HG02588 (cell line): ENCODE data around the gene FARSA.
"Not testable (repeated sequence)": the region's sequence is repeated elsewhere in the genome, so short reads cannot be mapped to it uniquely, and the experiment has no call there.

Source experiments
- ATAC-seq: cut with Tn5 transposase; IDR thresholded peaks from one replicate; pipeline ENCODE4 v1.9.1; 2021; ENCODE audit warnings: mild to moderate bottlenecking, moderate library complexity; ENCODE audit not compliant: unreplicated experiment

The FARSA gene

DNA sequence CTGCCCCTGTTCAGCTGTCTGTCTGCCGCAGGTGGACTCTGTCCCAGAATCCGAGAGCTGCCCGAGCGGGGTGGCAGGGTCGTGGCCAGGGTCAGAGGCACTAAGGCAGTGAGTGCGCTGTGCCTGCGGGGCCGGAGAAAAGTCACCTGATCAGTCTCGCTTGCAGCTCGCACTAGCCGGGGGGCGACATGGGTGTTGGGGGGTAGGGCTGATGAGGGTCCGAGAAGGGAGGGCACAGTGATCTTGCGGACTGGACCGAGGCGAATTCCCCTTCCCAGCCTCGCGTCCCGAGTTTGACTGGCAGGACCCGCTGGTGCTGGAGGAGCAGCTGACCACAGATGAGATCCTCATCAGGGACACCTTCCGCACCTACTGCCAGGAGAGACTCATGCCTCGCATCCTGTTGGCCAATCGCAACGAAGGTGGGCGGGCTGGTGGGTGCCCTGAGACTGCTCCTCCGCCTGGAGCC, 41.9 kb downstream of the FARSA start:
- ATAC-seq = no peak

DNA sequence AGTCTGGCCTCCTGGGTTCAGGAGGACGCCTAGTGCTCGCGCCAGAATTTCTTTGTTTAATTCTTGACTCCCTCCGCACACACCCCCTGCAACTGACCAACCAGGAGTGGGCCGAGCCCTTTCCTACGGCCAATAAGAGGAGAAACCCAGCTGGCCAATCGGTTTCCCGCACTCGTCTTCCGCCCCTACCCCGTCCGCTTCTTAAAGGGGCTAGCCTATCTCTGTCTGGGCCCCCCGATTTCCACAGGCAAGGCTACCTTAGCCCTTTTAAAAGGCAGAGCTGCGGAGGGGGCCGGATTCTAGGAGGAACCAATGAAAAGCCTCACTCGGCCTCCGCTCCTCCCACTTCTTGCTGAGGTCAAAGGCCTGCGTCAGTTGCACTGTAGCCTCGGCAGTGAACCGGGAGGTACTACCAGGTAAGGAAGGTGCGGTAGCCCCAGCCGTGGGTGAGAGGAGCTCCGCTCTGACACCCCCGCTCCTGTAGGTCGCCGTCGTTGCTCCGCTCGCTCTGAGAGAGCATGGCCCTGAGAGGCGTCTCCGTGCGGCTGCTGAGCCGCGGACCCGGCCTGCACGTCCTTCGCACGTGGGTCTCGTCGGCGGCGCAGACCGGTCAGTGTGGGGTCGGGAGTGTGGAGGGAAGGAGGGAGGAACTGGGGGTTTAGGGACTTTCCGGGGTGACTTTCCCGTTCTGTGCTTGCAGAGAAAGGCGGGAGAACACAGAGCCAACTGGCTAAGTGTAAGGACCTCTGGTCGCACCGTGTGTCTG, 42.5 kb downstream of the FARSA start, which contains the start of gene GCDH:
Gene GCDH (plus strand): TSS at position 374 of the 766 bp plus-strand sequence. CDS start 145 bp downstream, at position 519.
- peak; percentile 86 for ATAC-seq

DNA sequence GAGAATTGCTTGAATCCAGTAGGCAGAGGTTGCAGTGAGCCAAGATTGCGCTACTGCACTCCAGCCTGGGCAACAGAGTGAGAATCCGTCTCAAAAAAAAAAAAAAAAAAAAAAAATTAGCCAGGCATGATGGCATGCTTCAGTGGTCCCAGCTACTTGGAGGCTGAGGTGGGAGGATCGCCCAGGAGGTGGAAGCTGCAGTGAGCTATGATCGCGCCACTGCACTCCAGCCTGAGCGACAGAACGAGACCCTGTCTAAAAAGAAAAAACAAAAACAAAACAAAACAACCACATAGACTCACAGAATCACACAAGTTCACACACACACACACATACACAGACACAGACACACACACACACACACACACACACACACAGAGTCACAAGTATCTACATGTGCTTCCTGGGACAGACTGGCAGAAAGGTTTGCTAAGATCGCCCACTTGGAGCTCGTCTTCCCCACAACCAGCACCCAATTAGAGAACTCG, 43.2 kb downstream of the FARSA start:
- not testable (repeated sequence) for ATAC-seq

DNA sequence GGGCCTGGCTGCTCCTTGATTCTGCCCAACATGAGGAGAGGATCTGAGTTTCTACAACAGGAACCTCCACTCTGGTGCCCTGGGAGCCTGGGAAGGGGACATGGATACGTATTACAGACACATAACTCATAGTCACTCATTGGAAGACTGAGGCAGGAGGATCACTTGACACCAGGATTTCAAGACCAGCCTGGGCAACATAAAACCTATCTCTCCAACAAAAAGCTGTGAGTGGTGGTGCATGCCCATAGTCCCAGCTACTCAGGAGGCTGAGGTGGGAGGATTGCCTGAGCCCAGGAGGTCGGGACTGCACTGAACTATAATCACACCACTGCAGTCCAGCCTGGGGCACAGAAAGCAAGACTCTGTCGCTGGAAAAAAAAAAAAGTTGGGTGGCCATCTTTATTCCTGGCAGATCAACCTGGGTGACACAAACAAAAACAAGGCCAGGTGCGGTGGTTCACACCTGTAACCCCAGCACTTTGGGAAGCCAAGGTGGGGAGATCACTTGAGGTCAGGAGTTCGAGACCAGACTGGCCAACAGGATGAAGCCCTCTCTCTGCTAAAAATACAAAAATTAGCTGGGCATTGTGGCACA, 45.4 kb downstream of the FARSA start:
- no peak for ATAC-seq

DNA sequence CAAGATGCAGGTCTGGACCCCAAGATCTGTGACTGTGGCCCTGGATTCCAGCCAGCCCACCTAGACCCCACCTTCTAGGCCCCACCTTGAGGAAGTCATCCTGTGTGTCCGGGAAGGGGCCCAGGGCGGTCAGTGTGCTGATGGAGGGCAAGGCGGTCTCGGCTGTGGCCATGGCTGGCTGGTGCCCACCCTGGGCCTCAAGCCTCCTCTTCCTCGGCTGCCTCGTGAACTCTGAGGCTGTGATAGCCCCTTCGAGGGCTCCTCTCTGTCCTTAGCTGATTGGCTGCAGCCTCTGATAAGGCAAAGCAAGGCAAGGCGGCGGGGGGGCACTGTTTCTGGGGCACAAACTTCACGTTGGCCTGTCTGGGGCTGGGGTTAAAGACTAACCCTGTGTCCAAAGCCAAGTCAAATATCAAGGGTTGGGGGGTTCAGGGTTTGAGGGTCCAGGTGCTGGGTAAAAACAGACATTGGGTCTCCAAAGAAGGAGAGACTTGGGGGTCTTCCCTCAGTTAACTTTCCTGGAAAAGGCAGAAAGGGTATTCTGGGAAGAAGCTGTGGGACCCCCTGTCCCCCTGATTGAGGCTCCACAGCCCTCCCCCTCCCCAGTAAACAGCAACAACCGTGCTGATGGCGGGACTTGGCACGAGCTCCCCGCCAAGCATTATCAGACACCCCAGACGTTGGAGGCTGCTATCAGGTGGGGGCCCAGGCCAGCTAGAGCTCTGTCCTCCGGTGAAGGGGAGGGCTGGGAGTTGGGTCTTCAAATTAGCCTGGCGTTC, 46.4 kb downstream of the FARSA start, which contains the start of gene KLF1:
Gene KLF1 (minus strand): TSS at position 233 of the 779 bp plus-strand sequence. CDS start 61 bp downstream, at position 172.
- no peak for ATAC-seq

DNA sequence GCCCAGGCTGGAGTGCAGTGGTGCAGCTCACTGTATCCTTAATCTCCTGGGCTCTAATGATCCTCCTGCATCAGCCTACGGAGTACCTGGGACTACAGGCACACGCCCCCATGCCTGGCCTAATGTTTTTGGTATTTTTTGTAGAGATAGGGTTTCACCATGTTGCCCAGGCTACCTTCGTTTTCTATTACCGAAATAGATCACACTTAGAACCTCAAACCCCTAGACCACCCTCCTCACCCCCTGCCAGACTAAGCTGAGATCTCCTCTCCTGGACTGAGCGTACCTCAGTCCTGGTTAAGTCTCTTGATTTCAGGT, 46.9 kb downstream of the FARSA start:
- no peak for ATAC-seq

DNA sequence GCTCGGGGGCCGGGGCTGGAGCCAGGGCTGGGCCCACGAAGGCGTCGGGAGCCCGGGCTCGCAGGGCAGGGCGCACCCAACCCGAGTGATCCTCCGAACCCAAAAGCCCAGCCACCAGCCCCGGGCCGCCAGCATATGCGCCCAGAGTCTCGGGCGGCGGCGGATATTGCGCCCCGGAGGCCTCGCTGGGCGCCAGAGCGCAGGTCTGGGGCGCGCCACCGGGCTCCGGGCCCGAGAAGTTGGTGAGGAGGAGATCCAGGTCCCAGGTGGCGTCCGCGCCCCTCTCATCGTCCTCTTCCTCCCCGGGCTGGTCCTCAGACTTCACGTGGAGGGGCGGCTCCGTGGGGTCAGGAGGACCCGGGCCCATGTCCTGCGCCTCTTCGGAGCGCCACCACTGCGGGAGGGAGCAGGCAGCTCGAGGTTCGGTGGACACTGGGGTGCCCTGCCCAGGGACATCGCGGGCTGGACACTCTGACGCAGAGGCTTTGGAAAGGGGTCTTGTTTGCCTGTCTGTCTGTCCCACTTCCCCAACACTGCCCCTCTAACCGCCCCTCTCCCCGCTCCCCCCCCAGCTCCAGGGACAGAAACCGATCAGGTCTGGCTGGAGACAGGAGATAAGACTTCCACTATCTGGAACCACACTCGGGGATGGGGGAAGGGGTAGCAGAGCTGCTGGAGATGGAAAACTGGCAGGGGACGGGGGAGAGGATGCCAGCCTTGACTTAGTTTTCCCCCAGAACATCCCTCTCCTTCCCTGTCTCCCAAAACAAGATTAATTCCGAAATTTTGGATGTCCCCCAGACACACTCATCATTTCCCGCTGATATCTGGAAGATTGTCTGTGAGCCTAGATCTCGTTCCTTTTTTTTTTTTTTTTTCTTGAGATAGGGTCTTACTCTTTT, 47.5 kb downstream of the FARSA start:
- no peak for ATAC-seq

DNA sequence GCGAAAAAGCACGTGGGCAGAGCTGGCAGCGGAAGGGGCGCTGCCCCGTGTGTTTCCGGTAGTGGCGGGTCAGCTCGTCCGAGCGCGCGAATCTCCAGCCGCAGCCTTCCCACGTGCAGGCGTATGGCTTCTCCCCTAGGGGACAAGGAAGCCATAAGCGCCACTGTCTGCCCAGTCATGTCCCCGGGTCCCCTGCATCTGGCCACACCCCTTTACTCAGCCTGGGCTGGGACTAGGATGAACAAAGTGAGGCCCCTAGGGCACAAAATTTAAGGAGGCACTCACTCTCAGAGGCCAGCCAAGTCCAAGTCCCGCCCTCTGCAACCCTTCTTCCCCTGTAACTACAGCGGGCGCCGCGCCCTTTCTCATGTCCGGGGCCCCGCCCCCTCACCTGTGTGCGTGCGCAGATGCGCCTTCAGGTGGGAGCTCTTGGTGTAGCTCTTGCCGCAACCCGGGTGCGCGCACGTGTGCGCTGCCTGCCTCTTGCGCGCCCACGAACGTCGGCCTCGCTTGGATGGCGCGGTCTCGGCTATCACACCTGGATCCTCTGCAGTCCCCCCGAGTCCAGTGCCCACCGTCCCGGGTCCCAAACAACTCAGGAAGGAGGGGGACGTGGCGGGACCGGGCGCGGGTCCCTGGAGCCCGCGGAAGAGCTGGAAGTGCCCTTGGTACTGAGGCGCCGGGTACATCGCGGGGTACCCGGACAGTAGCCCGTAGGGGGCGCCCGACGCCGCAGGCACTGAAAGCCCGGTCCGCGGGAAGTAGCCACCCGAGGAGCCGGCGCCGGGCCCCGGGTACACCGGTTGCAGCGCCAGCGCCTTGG, 48.4 kb downstream of the FARSA start:
- ATAC-seq = no peak

DNA sequence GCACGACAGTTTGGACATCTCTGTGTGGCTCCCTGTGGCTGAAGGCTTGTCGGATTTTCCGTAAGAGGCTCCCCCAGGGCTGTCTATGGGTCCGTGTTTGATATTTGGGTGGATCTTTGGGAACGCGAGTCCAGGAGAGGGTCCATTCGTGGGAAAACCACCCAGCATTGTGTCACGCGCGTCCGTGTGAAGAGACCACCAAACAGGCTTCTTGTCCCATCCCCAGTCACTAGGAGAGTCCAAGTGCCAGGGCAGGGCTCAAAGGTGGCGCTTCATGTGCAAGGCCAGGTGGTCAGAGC, 48.9 kb downstream of the FARSA start:
- ATAC-seq = no peak

DNA sequence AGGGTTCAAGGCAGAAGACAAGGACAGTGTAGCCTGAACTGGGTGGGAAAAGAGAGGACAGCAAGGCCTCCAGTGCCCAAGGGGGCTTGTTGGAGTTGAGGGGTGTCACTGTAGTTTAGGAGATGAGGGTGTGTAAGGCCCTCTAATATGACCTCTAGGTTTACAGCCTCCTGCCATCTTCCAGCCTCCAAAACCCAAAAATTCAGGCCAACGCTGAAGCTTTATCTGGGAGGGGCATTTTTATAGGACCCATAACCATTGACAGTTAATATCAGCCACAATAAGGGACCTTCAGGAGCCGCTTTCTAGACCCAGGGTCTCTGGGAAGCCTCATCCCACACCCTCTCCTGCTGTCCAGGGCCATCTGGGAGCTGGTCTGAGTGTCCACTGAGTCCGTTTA, 49.3 kb downstream of the FARSA start:
- ATAC-seq = no peak

DNA sequence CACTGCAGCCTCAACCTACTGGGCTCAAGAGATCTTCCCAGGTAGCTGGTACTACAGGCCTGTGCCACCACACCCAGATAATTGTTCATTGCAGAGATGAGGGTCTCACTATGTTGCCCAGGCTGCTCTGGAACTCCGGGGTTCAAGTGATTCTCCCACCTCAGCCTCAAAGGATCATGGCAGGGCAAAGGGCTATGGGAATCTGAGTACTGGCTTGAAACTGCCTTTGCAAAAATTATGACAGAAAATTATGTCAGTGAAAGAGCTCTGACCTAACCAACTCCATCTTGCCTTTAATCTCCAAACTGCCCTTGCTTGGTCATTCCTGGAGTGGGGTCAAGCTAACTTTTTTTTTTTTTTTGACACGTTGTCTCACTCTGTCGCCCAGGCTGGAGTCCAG, 50.9 kb downstream of the FARSA start:
- ATAC-seq = no peak

DNA sequence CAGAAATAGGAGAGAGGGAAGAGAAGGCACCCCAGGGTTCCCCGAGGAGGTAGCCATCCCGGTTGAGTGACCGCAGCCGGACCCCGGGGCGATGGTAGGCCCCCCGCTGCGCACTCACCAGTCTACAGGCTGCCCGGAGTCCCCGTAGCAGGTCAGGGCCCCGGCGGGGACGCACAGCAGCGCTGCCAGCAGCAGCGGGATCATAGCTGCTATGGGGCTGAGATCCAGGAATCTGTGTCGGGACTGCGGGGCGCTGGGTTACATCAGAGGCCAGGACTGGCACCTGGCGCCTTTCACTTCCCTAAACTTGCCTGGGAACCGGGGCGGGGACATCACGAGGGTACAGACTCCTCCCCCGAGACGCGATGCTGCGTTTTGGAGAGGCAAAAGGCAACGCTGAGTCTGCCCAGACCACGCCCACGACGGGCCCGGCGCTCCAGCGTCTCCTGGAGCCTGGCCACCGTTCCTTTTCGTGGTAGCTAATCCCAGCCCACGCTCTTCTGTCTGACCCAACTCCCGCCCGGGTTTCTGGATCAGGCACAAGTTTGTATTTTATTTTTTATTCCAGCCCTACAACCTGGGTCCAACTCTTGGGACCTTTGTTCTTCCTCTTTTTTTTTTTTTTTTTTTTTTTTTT, 52.2 kb downstream of the FARSA start, which contains the start of gene DNASE2:
Gene DNASE2 (minus strand): TSS at position 278 of the 637 bp plus-strand sequence. CDS start 74 bp downstream, at position 204.
- peak; percentile 77 for ATAC-seq

DNA sequence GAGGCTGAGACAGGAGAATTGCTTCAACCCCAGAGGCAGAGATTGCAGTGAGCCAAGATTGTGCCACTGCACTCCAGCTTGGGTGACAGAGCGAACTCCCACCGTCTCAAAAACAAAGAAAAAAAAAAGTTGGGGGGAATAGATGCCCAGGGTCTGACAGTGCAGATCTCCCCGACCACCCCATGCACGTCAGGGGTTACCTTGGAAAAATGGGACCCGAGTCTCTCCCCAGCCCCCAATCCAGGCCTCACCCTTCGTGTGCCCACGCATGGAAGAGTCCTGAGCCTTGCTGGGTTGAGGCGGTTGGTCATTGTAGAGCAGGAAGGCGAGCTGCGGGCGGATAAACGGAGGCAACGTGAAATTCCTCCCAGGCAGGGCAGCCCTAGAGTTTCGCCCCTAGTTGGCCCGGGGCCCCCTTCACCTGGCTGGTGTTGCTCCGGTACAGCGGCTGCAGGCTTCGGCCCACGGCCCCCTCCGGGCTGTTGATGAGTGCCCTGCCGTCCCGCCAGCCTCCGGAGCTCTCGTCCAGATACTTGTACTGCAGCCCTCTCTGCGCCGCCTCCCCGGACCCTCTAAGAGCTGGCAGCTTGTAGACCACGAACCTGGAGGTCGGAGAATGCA, 52.9 kb downstream of the FARSA start:
- ATAC-seq = peak; percentile 6

DNA sequence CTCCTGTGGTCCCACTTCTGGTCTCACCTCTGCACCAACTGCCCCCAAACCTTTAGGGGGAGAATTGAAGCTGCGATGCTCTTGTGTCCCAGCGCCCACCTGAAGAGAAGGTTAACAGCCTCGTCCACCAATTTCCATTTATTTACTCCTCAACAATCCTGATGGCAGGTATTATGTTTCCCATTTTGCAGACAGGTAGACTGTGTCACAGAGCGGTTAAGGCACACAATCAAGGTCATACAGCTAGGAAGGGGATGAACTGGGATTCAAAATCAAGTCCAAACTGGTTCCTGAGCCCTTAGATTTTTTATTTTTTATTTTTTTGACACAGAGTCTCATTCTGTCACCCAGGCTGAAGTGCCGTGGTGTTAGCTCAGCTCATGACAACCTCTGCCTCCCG, 58.4 kb downstream of the FARSA start:
- no peak for ATAC-seq

DNA sequence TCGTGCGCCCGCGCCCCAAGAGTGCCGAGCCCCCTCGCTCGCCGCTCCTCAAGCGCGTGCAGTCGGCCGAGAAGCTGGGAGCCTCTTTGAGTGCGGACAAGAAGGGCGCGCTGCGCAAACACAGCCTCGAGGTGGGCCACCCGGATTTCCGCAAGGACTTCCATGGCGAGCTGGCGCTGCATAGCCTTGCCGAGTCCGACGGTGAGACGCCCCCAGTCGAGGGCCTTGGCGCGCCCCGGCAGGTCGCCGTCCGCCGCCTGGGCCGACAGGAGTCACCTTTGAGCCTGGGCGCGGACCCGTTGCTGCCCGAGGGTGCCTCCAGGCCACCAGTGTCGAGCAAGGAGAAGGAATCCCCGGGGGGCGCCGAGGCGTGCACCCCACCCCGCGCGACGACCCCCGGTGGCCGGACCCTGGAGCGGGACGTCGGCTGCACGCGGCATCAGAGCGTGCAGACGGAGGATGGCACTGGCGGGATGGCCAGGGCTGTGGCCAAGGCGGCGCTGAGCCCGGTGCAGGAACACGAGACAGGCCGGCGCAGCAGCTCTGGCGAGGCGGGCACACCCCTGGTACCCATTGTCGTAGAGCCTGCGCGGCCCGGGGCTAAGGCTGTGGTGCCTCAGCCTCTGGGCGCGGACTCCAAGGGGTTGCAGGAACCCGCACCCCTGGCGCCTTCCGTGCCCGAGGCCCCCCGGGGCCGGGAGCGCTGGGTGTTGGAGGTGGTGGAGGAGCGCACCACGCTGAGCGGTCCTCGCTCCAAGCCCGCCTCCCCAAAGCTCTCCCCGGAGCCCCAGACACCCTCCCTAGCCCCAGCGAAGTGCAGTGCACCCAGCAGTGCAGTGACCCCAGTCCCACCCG, 59.4 kb downstream of the FARSA start:
- ATAC-seq = no peak

DNA sequence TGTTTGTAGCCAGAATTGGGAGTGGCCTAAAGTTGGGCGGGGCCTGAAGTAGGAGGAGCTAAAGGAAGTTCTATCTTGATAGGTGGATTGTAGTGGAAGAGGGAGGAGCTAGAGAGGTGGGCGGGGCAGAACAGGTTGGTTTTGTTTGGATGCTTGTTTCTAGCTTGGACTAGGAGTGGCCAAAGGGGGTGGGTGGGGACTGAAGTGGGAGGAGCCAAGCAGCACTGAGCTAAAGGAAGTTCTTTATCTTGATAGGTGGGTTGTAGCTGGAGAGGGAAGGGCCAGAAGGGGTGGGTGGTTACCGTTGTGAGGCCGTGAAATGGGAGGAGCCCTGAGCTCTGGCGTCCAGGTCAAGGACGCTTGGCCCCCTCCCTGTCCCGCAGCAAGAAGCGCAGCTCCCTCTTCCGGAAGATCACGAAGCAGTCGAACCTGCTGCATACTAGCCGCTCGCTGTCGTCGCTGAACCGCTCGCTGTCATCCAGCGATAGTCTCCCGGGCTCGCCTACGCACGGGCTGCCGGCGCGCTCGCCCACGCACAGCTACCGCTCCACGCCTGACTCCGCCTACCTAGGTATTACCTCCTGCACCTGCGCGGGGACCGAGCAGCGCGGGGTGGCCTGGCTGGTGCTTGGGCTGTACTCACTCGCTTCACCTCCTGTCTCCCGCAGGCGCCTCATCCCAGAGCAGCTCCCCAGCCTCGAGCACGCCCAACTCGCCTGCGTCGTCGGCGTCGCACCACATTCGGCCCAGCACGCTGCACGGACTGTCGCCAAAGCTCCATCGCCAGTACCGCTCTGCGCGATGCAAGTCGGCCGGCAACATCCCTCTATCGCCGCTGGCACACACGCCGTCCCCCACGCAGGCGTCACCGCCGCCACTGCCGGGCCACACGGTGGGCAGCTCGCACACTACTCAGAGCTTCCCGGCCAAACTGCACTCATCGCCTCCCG, 60.3 kb downstream of the FARSA start:
- no peak for ATAC-seq
